Activated naive CD4-positive, alpha-beta T cell treated with anti-CD3 and anti-CD28 coated beads, Interleukin-2, amount 50 U/mL, for 16 hours (primary cell): ENCODE measurements around the gene FNIP2.
"Not testable (repeated sequence)": the region's sequence is repeated elsewhere in the genome, so short reads cannot be mapped to it uniquely, and the experiment has no call there.

ENCODE experiments used
- DNase-seq: peaks from one replicate; pipeline ENCODE4 v3.0.0-alpha.2; 2020

Gene FNIP2

DNA sequence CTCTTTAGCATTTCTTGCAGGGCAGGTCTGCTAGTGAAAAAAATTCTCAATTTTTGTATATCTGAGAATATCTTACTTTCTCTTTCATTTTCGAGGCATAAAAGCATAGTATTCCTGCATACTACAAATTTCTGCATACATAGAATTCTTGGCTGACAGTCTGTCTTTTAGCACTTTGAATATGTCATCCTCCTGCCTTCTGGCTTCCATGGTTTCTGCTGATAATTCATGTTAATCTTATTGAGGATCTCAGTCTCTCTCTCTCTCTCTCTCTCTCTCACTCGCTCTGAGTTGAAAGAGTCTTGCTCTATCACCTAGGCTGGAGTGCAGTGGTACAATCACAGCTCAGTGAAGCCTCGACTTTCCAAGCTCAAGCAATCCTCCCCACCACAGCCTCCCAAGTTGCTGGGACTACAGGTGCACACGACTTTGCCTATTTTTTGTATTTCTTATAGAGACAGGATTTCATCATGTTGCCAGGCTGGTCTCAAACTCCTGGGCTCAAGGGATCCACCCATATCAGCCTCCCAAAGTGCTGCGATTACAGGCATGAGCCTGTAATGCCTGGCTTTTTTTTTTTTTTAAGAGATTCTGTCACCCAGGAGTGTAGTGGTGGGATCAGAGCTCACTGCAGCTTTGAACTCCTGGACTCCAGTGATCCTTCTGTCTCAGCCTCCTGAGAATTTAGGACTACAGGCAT lies 161.3 kb downstream of the FNIP2 start:
- DNase-seq = no peak

DNA sequence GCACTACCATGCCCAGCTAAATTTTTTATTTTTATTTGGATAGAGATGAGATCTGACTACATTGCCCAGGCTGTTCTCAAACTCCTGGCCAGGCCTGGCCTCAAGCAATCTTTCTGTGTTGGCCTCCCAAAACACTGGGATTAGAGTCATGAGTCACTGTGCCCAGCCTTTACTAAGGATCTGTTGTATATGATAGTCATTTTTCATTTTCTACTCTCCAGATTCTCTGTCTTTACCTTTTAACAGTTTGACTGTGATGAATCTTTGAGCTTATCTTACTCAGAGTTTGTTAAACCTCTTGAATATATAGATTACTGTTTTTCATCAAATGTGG lies 161.8 kb downstream of the FNIP2 start:
- DNase-seq = no peak

GRCh38 chr4:158933236-158933635 lies 164.4 kb downstream of the FNIP2 start:
- no peak for DNase-seq

- DNase-seq = no peak
These were observed 166.3 kb downstream of the FNIP2 start for GRCh38 chr4:158934996-158935669.

DNA sequence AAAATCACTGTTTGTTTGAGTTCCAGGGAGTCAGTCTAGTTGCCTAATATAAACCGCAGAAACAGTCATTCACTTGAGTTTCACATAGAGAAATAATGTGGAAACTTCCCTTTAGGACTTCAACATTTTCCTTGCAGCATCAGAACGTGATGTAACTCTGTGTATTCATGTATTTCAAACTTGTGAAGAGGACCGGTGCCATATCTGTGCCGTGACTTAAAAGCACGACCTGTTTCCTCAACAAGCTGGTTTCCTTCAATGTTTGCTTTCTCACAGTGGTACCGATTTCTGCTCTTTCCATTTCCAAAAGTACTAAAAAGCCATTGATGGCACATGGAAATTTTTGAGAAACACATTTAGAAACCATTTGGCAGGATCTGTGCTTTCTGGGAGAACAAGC lies 167.4 kb downstream of the FNIP2 start:
- no peak for DNase-seq

GRCh38 chr4:158938220-158939044 lies 169.6 kb downstream of the FNIP2 start:
- no peak for DNase-seq

DNA sequence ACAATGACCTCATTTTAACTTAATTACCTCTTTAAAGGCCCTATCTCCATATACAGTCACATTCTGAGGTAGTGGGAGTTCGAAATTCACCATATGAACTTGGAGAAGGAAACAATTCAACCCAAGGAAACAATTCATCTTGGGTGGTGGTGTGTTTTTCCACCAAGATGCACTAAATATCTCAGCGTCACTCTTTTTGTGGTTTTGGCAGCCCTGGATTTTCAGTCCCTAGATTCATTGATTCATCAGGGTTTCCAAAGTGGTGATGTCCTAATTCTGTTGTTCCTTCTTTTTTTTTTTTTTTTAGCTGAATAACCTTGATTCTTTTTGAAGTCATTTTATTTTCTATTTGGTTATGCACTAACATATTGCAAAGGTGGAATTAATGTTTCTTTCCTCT lies 171.4 kb downstream of the FNIP2 start:
- DNase-seq = no peak

DNA sequence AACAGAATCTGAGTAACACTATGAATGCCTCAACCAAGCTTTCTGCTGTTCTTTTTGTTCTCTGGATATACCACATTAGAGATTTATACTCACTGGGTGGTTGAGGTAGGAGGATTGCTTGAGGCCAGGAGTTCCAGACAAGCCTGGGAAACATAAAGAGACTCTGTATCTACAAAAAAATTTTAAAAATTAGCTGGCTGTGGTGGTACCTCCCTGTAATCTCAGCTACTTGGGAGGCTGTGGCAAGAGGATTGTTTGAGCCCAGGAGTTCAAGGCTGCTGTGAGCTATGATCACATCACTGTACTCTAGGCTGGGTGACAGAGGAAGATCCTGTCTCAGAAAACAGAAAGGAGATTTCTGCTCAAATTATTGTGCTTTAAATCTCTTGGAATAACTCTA lies 172.5 kb downstream of the FNIP2 start:
- no peak for DNase-seq

GRCh38 chr4:158941895-158942294 lies 173.1 kb downstream of the FNIP2 start:
- DNase-seq = no peak

- DNase-seq = no peak
These were observed 176.8 kb downstream of the FNIP2 start for GRCh38 chr4:158945529-158946108.

GRCh38 chr4:158946825-158947224 lies 178.0 kb downstream of the FNIP2 start:
- DNase-seq = no peak

DNA sequence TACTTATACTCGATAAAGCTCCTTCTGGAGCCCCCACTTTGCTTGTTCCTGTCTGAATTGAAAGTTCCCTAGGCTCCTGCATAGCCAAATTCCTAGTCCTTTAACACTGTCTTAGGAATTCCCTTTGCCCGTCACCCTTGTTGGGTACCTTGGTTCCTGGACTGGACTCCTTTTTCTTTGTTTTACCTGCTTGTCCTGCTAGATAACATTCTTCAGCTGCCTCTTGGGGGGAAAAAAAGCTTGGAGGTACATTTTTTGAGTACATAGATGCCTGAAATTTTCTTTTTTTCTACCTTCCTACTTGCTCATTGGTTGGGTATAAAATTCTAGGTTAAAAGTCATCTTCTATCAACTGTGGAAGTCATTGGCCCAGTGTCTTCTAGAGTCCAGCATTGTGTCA lies 179.2 kb downstream of the FNIP2 start:
- DNase-seq = no peak

GRCh38 chr4:158949099-158949498 lies 180.3 kb downstream of the FNIP2 start:
- DNase-seq = no peak

DNA sequence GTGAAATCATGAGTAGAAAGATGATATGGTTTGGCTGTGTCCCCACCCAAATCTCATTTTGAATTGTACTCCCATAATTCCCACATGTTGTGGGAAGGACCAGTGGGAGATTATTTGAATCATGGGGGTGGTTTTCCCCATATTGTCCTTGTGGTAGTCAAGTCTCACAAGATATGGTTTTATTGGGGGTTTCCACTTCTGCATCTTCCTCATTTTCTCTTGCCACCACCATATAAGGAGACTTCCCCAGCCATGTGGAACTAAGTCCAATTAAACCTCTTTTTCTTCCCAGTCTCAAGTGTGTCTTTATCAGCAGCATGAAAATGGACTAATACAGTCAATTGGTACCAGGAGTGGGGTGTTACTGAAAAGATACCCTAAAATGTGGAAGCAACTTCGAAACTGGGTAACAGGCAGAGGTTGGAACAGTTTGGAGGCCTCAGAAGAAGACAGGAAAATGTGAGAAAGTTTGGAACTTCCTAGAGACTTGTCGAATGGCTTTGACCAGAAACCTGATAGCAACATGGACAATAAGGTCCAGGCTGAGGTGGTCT lies 183.5 kb downstream of the FNIP2 start:
- not testable (repeated sequence) for DNase-seq

- DNase-seq = not testable (repeated sequence)
These were observed 187.5 kb downstream of the FNIP2 start for GRCh38 chr4:158956345-158956744.

DNA sequence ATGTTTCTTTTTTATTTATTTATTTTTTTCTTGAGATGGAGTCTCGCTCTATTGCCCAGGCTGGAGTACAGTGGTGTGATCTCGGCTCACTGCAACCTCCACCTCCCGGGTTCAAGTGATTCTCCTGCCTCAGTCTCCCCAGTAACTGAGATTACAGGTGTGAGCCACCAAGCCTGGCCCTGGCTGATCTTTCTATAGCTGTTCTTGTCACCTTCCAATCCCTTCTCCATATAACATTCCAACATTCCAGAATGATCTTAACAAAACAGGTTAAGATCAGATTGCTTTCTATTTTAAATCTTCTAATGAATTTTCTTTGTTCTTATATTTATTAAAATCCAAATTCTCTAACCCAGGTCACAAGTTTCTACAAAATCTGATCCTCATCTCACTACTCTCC lies 188.1 kb downstream of the FNIP2 start:
- DNase-seq = not testable (repeated sequence)
